ENCODE measurements around the gene EDEM1. TPM values are rescaled to one million over a fixed set of nuclear protein-coding genes. Genes with fewer than 3 reads are reported as not detected.
A peak's percentile ranks its signal among the peaks of the same experiment; 100 is the strongest.

EDEM1 gene
- total RNA-seq, 1 experiment from 2014 or later, result 65.9 TPM

- no peak for TF ChIP-seq CTCF (IDR thresholded peaks at IDR 0.05; ENCODE audit: unreplicated experiment)
- no peak overlapping the region for H3K4me3 Mint-ChIP-seq (ENCODE audit: low read depth, unreplicated experiment)
- intact Hi-C loops (cut with micrococcal nuclease; ENCODE audit: unreplicated experiment), result no loop called here
- peaks cover 31% of the 10 kb centered on the region for H3K36me3 Mint-ChIP-seq (ENCODE audit: insufficient read depth, unreplicated experiment)
- no peaks in the 10 kb centered on the region for H3K9me3 Mint-ChIP-seq (ENCODE audit: low read depth, unreplicated experiment)
- no TSS peak for BruUV-seq (replicated peaks)
- H3K4me1 Mint-ChIP-seq (ENCODE audit: low read depth, unreplicated experiment), result no peaks in the 10 kb centered on the region
- CTCF ChIA-PET, result no interaction called here
- H3K27me3 Mint-ChIP-seq (ENCODE audit: unreplicated experiment), result no peaks in the 10 kb centered on the region
- no peak overlapping the region for H3K27ac Mint-ChIP-seq (ENCODE audit: unreplicated experiment)
- DNase-seq, result no peak
These were observed 31.7 kb downstream of the EDEM1 start for GRCh38 chr3:5219216-5219615.

- H3K27ac Mint-ChIP-seq (ENCODE audit: unreplicated experiment), result peak overlapping the region; percentile 40
- peaks cover 25% of the 10 kb centered on the region for H3K36me3 Mint-ChIP-seq (ENCODE audit: insufficient read depth, unreplicated experiment)
- DNase-seq, result no peak
- TF ChIP-seq CTCF (IDR thresholded peaks at IDR 0.05; ENCODE audit: unreplicated experiment), result no peak
- H3K4me3 Mint-ChIP-seq (ENCODE audit: low read depth, unreplicated experiment), result no peak overlapping the region
- no peaks in the 10 kb centered on the region for H3K9me3 Mint-ChIP-seq (ENCODE audit: low read depth, unreplicated experiment)
- intact Hi-C loops (cut with micrococcal nuclease; ENCODE audit: unreplicated experiment), result loop anchor here (10.0 kb wide), 1 partner anchor 205 kb away; no protein-coding TSS in a partner anchor
- H3K27me3 Mint-ChIP-seq (ENCODE audit: unreplicated experiment), result no peaks in the 10 kb centered on the region
- no peaks in the 10 kb centered on the region for H3K4me1 Mint-ChIP-seq (ENCODE audit: low read depth, unreplicated experiment)
- CTCF ChIA-PET, result interaction anchor here (0.6 kb wide), 1 partner anchor 11 kb away, joined by 3 read pairs; no protein-coding TSS in a partner anchor
- BruUV-seq (replicated peaks), result no TSS peak
These were observed 32.7 kb downstream of the EDEM1 start for GRCh38 chr3:5220193-5220592.

GRCh38 chr3:5220667-5221431 is 33.3 kb downstream of the EDEM1 start:
- no peak for DNase-seq
- no peak for TF ChIP-seq CTCF (IDR thresholded peaks at IDR 0.05; ENCODE audit: unreplicated experiment)
- no peaks in the 10 kb centered on the region for H3K9me3 Mint-ChIP-seq (ENCODE audit: low read depth, unreplicated experiment)
- peaks cover 21% of the 10 kb centered on the region for H3K36me3 Mint-ChIP-seq (ENCODE audit: insufficient read depth, unreplicated experiment)
- H3K27me3 Mint-ChIP-seq (ENCODE audit: unreplicated experiment), result no peaks in the 10 kb centered on the region
- H3K4me3 Mint-ChIP-seq (ENCODE audit: low read depth, unreplicated experiment), result no peak overlapping the region
- H3K27ac Mint-ChIP-seq (ENCODE audit: unreplicated experiment), result no peak overlapping the region
- H3K4me1 Mint-ChIP-seq (ENCODE audit: low read depth, unreplicated experiment), result no peaks in the 10 kb centered on the region
- BruUV-seq (replicated peaks), result no TSS peak
- CTCF ChIA-PET, result interaction anchor here (0.6 kb wide), 1 partner anchor 10 kb away, joined by 3 read pairs; no protein-coding TSS in a partner anchor
- intact Hi-C loops (cut with micrococcal nuclease; ENCODE audit: unreplicated experiment), result loop anchor here (10.0 kb wide), 1 partner anchor 204 kb away; no protein-coding TSS in a partner anchor

GRCh38 chr3:5221701-5222100 is 34.2 kb downstream of the EDEM1 start:
- peak overlapping the region; percentile 8 for H3K27ac Mint-ChIP-seq (ENCODE audit: unreplicated experiment)

More at GRCh38 chr3:5221701-5222100, 34.2 kb downstream of the EDEM1 start:
- Mint-ChIP-seq H3K9me3 (ENCODE audit: low read depth, unreplicated experiment) (no peaks in the 10 kb centered on the region), H3K4me3 (ENCODE audit: low read depth, unreplicated experiment) (no peak overlapping the region), H3K36me3 (ENCODE audit: insufficient read depth, unreplicated experiment) (peaks cover 21% of the 10 kb centered on the region), H3K4me1 (ENCODE audit: low read depth, unreplicated experiment) (no peaks in the 10 kb centered on the region), H3K27me3 (ENCODE audit: unreplicated experiment) (no peaks in the 10 kb centered on the region)
- TF ChIP-seq CTCF (IDR thresholded peaks at IDR 0.05; ENCODE audit: unreplicated experiment), result no peak
- CTCF ChIA-PET, result no interaction called here
- intact Hi-C loops (cut with micrococcal nuclease; ENCODE audit: unreplicated experiment), result loop anchor here (10.0 kb wide), 1 partner anchor 203 kb away; no protein-coding TSS in a partner anchor
- no peak for DNase-seq
- BruUV-seq (replicated peaks), result no TSS peak
